Testis (tissue), 3 donors: ENCODE results near the gene SMIM24. TPM values are rescaled to one million over a fixed set of nuclear protein-coding genes. Genes with fewer than 3 reads are reported as not detected.

Experiments
- DNase-seq: peaks from one replicate; pipeline ENCODE4 v3.0.0-alpha.2; 2019
- H3K27ac ChIP-seq, 2 donors: fragments of 200-600 bp; sonication (generic); one replicate each; pipeline ENCODE4 v1.5.1; 2019
- H3K27me3 ChIP-seq: fragments of 200-600 bp; sonication (generic); one replicate; pipeline ENCODE4 v1.5.1; 2019
- H3K36me3 ChIP-seq: fragments of 200-600 bp; sonication (generic); one replicate; pipeline ENCODE4 v1.5.1; 2017; ENCODE audit warnings: low read depth; ENCODE audit errors: missing control alignments
- H3K4me1 ChIP-seq: fragments of 200-600 bp; sonication (generic); one replicate; pipeline ENCODE4 v1.5.1; 2019
- H3K4me3 ChIP-seq, 2 donors: fragments of 200-600 bp; sonication (generic); one replicate each; pipeline ENCODE4 v1.5.1; 2017 to 2019
- H3K9me3 ChIP-seq: fragments of 200-600 bp; sonication (generic); one replicate; pipeline ENCODE4 v1.5.1; 2017
- CTCF ChIP-seq, 3 experiments: fragments of 450-650 bp in 2 of 3; fragments of 200-600 bp in 1 of 3; sonication (generic) in 1 of 3; IDR thresholded peaks; one replicate each; pipeline ENCODE4 v1.5.1; 2016 to 2019; ENCODE audit warnings: antibody characterized with exemption in 3 of 3, mild to moderate bottlenecking in 2 of 3, moderate library complexity in 1 of 3
- POLR2A ChIP-seq: fragments of 450-650 bp; IDR thresholded peaks from one replicate; pipeline ENCODE4 v1.6.1; 2017; ENCODE audit warnings: antibody characterized with exemption, mild to moderate bottlenecking, moderate library complexity
- WGBS, 2 donors: methylation state at CpG; one replicate each; pipeline ENCODE4 v1.1.5; 2018; 5-methylcytosine and 5-hydroxymethylcytosine counted together
- intact Hi-C: fragments of 100-400 bp; cut with DNase I; formaldehyde crosslinking; loops from one replicate; pipeline ENCODE4 v1.15.1; 2023; ENCODE audit warnings: low total_unique reads
- polyA plus RNA-seq: library from polyadenylated mRNA; stranded (reverse); fragments of 350-450 nt; fragmentation: Illumina TruSeq; extraction: RNeasy Lipid Tissue Mini Kit (QIAGEN cat#74804); gene quantifications from one replicate; pipeline ENCODE4 v1.2.3, GENCODE V29; 2014; ENCODE audit warnings: low read depth, low replicate concordance; ENCODE audit not compliant: insufficient read depth
- total RNA-seq, 2 donors: library from RNA; depleted of rRNA; stranded (reverse); fragments of >200 nt; gene quantifications; one replicate each; pipeline ENCODE4 v1.2.3, GENCODE V29; 2016

The SMIM24 gene
- total and polyA plus RNA-seq, 3 donors from 2014 or later, result 1.3 to 10.1 (median 3.1) TPM

GRCh38 chr19:3456925-3457527, 23.3 kb downstream of the SMIM24 start:
- H3K36me3 ChIP-seq, result no peaks in the 10 kb centered on the region

GRCh38 chr19:3455960-3456601, 24.2 kb downstream of the SMIM24 start:
- H3K36me3 ChIP-seq, result no peaks in the 10 kb centered on the region

More at GRCh38 chr19:3456925-3457527, 23.3 kb downstream of the SMIM24 start:
- DNase-seq, result no peak
- WGBS, 2 donors, result 70% methylated on average over 15 to 18 of the region's 18 CpGs
- intact Hi-C loops, result no loop called here
- Histone ChIP-seq H3K4me3 (no peak overlapping the region), H3K9me3 (no peaks in the 10 kb centered on the region), H3K4me1 (peaks cover 41% of the 10 kb centered on the region), H3K27ac (peak overlapping the region; percentile 86 to 88), H3K27me3 (no peaks in the 10 kb centered on the region)
- TF ChIP-seq CTCF (IDR thresholded peaks at IDR 0.05) (no peak), POLR2A (no peak)

GRCh38 chr19:3455393-3455955, 24.9 kb downstream of the SMIM24 start:
- Histone ChIP-seq H3K36me3 (no peaks in the 10 kb centered on the region), H3K27ac (no peak overlapping the region), H3K4me3 (no peak overlapping the region), H3K4me1 (peaks cover 42% of the 10 kb centered on the region), H3K27me3 (no peaks in the 10 kb centered on the region), H3K9me3 (no peaks in the 10 kb centered on the region)
- TF ChIP-seq POLR2A (no peak), CTCF (IDR thresholded peaks at IDR 0.05) (no peak)
- intact Hi-C loops, result no loop called here
- no peak for DNase-seq
- 88 to 89% methylated on average over 7 of the region's 7 CpGs for WGBS, 2 donors

More at GRCh38 chr19:3455960-3456601, 24.2 kb downstream of the SMIM24 start:
- H3K27me3 ChIP-seq, result no peaks in the 10 kb centered on the region
- peak overlapping the region; percentile 19 to 88 for H3K27ac ChIP-seq
- 84 to 87% methylated on average over 37 of the region's 37 CpGs for WGBS, 2 donors
- intact Hi-C loops, result no loop called here
- H3K9me3 ChIP-seq, result no peaks in the 10 kb centered on the region
- H3K4me3 ChIP-seq, result no peak overlapping the region
- TF ChIP-seq CTCF (IDR thresholded peaks at IDR 0.05) (no peak), POLR2A (no peak)
- no peak for DNase-seq
- peaks cover 44% of the 10 kb centered on the region for H3K4me1 ChIP-seq

GRCh38 chr19:3454656-3455392, 25.5 kb downstream of the SMIM24 start:
- Histone ChIP-seq H3K9me3 (no peaks in the 10 kb centered on the region), H3K27ac (no peak overlapping the region), H3K4me1 (peaks cover 36% of the 10 kb centered on the region), H3K4me3 (no peak overlapping the region), H3K27me3 (no peaks in the 10 kb centered on the region), H3K36me3 (no peaks in the 10 kb centered on the region)
- intact Hi-C loops, result no loop called here
- TF ChIP-seq CTCF (IDR thresholded peaks at IDR 0.05) (no peak), POLR2A (no peak)
- DNase-seq, result no peak
- WGBS, 2 donors, result 94 to 95% methylated on average over 12 to 15 of the region's 15 CpGs
